ENCODE measurements around the gene ABCC8.

Gene ABCC8

GRCh38 chr11:17385492-17385891, 91.2 kb downstream of the ABCC8 start:
- no peak for DNase-seq

GRCh38 chr11:17384002-17384511, 92.6 kb downstream of the ABCC8 start:
- DNase-seq: peak; percentile 68 to 94 (median 93)

GRCh38 chr11:17383461-17383860, 93.2 kb downstream of the ABCC8 start:
- no peak for DNase-seq

GRCh38 chr11:17382046-17382728, 94.5 kb downstream of the ABCC8 start:
- no peak for DNase-seq

GRCh38 chr11:17381156-17381555, 95.5 kb downstream of the ABCC8 start:
- no peak for DNase-seq

- no peak for DNase-seq
These were observed 97.1 kb downstream of the ABCC8 start for GRCh38 chr11:17379383-17380180.

- DNase-seq: no peak
These were observed 98.0 kb downstream of the ABCC8 start for GRCh38 chr11:17378655-17379054.

GRCh38 chr11:17376493-17376892, 100.2 kb downstream of the ABCC8 start:
- no peak for DNase-seq

GRCh38 chr11:17375547-17375946, 101.1 kb downstream of the ABCC8 start:
- no peak for DNase-seq

- peak; percentile 13 to 64 (median 35) for DNase-seq
These were observed 105.0 kb downstream of the ABCC8 start for GRCh38 chr11:17371614-17372013.

GRCh38 chr11:17369684-17370243, 106.9 kb downstream of the ABCC8 start:
- DNase-seq: no peak

GRCh38 chr11:17369094-17369493, 107.6 kb downstream of the ABCC8 start:
- no peak for DNase-seq

GRCh38 chr11:17368551-17368950, 108.1 kb downstream of the ABCC8 start:
- DNase-seq: no peak

GRCh38 chr11:17366495-17366894, 110.2 kb downstream of the ABCC8 start:
- no peak for DNase-seq

- DNase-seq: peak; percentile 31 to 78 (median 71)
These were observed 122.0 kb downstream of the ABCC8 start for GRCh38 chr11:17354601-17354991.

GRCh38 chr11:17353821-17354600, 122.6 kb downstream of the ABCC8 start:
- DNase-seq: no peak

- peak; percentile 79 to 92 (median 88) for DNase-seq
These were observed 123.5 kb downstream of the ABCC8 start for GRCh38 chr11:17352950-17353820.

GRCh38 chr11:17351510-17352176, 125.0 kb downstream of the ABCC8 start, which contains the start of gene NCR3LG1:
NCR3LG1 (plus strand) TSS chr11:17351800; CDS start chr11:17351970, 170 bp downstream.
- DNase-seq: peak; percentile 72 to 83 (median 83)

- no peak for DNase-seq
These were observed 125.5 kb downstream of the ABCC8 start for GRCh38 chr11:17351172-17351509.

GRCh38 chr11:17350455-17351171, 126.0 kb downstream of the ABCC8 start:
- DNase-seq: peak in 1 of 3 experiments; percentile 41

GRCh38 chr11:17347676-17348075, 129.0 kb downstream of the ABCC8 start:
- no peak for DNase-seq
